HepG2 (cell line): ENCODE data around the gene ANG. TPM values are rescaled to one million over a fixed set of nuclear protein-coding genes. Genes with fewer than 3 reads are reported as not detected.

ENCODE experiments used
- ATF7 ChIP-seq, 2 experiments: fragments of 450-650 bp in 1 of 2; sonication (generic) in 1 of 2; formaldehyde crosslinking in 1 of 2; IDR thresholded peaks; 2 replicates each; pipeline versions ENCODE4 v1.4.0 to v1.6.1; 2016 to 2020; ENCODE audit warnings: antibody characterized with exemption in 1 of 2, mild to moderate bottlenecking in 1 of 2, missing genetic modification reagents in 1 of 2
- CAMTA2 ChIP-seq: sonication (generic); formaldehyde crosslinking; IDR thresholded peaks from 2 replicates; pipeline ENCODE4 v1.4.0; 2020; ENCODE audit warnings: mild to moderate bottlenecking, missing genetic modification reagents, borderline replicate concordance
- CTCF ChIP-seq: sonication (generic); formaldehyde crosslinking; IDR thresholded peaks from 2 replicates; pipeline ENCODE4 v1.5.0; 2020; ENCODE audit warnings: mild to moderate bottlenecking, missing genetic modification reagents, moderate library complexity
- IKZF5 ChIP-seq: IDR thresholded peaks from 2 replicates; pipeline ENCODE4 v1.6.1; 2018; ENCODE audit warnings: missing genetic modification reagents, mild to moderate bottlenecking, missing compliant biosample characterization
- NFAT5 ChIP-seq: sonication (generic); formaldehyde crosslinking; IDR thresholded peaks from 2 replicates; pipeline ENCODE4 v1.4.0; 2020; ENCODE audit warnings: missing genetic modification reagents
- PRDM10 ChIP-seq: sonication (generic); formaldehyde crosslinking; IDR thresholded peaks from 2 replicates; pipeline ENCODE4 v1.4.0; 2020; ENCODE audit warnings: low read depth, missing genetic modification reagents
- ZBTB10 ChIP-seq: sonication (generic); formaldehyde crosslinking; IDR thresholded peaks from 2 replicates; pipeline ENCODE4 v1.4.0; 2020; ENCODE audit warnings: missing genetic modification reagents, borderline replicate concordance
- ZNF546 ChIP-seq: sonication (generic); formaldehyde crosslinking; conservative IDR thresholded peaks from 2 replicates; pipeline ENCODE4 v1.8.1; 2023; ENCODE audit warnings: mild to moderate bottlenecking, missing genetic modification reagents
- ZUFSP ChIP-seq: sonication (generic); formaldehyde crosslinking; IDR thresholded peaks from 2 replicates; pipeline ENCODE4 v1.9.0; 2021; ENCODE audit warnings: missing genetic modification reagents, mild to moderate bottlenecking, borderline replicate concordance
- polyA plus RNA-seq, 8 experiments: library from polyadenylated mRNA; depleted of rRNA in 3 of 8; stranded (reverse) in 7 of 8; unstranded in 1 of 8; fragments of >200 nt; fragmentation: Illumina TruSeq in 4 of 8; extraction: Trizol in 4 of 8; gene quantifications; 2 replicates each; pipeline versions ENCODE4 v1.2.1 to v1.2.3, GENCODE V29; 2011 to 2016; ENCODE audit warnings: low read depth in 4 of 8, missing spikeins in 1 of 8, mixed read lengths in 1 of 8; ENCODE audit not compliant: insufficient read depth in 1 of 8
- total RNA-seq, 5 experiments: library from RNA; depleted of rRNA; stranded (reverse); fragments of >200 nt; fragmentation: Illumina TruSeq; extraction: Trizol; gene quantifications; 2 replicates each; pipeline ENCODE4 v1.2.3, GENCODE V29; 2016; ENCODE audit warnings: low read depth in 1 of 5

The ANG gene
- total and polyA plus RNA-seq, 2 of the 13 experiments (the other 11 are each of a cell fraction or from before 2014, with no cell fraction given) = 83.6 to 401 TPM

GRCh38 chr14:20690848-20691640 lies 2.5 kb downstream of the ANG start (continued):
- no peak for TF ChIP-seq NFAT5
- no peak for TF ChIP-seq ZBTB10 (CRISPR knock-in tag)
- no peak for TF ChIP-seq ATF7 (IDR thresholded peaks at IDR 0.05)
- TF ChIP-seq ATF7 (CRISPR knock-in tag; IDR thresholded peaks at IDR 0.05) = no peak
- TF ChIP-seq ZUFSP (CRISPR knock-in tag) = no peak
- 0 out of 2 replicates have a peak, but pooled peaks have one; percentile 33 for TF ChIP-seq PRDM10 (CRISPR knock-in tag)
- peak; percentile 93 for TF ChIP-seq CTCF (CRISPR knock-in tag)
- peak; percentile 69; the same call in 1 of the 2 replicates for TF ChIP-seq IKZF5
- no peak for TF ChIP-seq CAMTA2 (CRISPR knock-in tag)
- TF ChIP-seq ZNF546 (CRISPR knock-in tag) = no peak
